ENCODE results near the gene TPPP3.
"Not testable (repeated sequence)": the region's sequence is repeated elsewhere in the genome, so short reads cannot be mapped to it uniquely, and the experiment has no call there.

TPPP3 gene

GRCh38 chr16:67419931-67420330 lies 26.6 kb upstream of the TPPP3 start:
- intact Hi-C loops (cut with micrococcal nuclease): no loop called here
- Mint-ChIP-seq H3K4me1 (ENCODE audit: low read depth) (peaks cover 13% of the 10 kb centered on the region), H3K4me3 (no peak overlapping the region), H3K27me3 (peaks cover 47% of the 10 kb centered on the region), H3K9me3 (no peaks in the 10 kb centered on the region), H3K27ac (no peak overlapping the region), H3K36me3 (ENCODE audit: low read depth) (no peaks in the 10 kb centered on the region)

- H3K4me1 Mint-ChIP-seq (ENCODE audit: low read depth): peaks cover 16% of the 10 kb centered on the region
- no peak overlapping the region for H3K27ac Mint-ChIP-seq
- H3K27me3 Mint-ChIP-seq: peaks cover 42% of the 10 kb centered on the region
- H3K4me3 Mint-ChIP-seq: no peak overlapping the region
- no peaks in the 10 kb centered on the region for H3K9me3 Mint-ChIP-seq
- intact Hi-C loops (cut with micrococcal nuclease): no loop called here
- H3K36me3 Mint-ChIP-seq (ENCODE audit: low read depth): no peaks in the 10 kb centered on the region
Observed at GRCh38 chr16:67419502-67419901, 26.2 kb upstream of the TPPP3 start.

GRCh38 chr16:67417333-67418061 lies 24.2 kb upstream of the TPPP3 start:
- Mint-ChIP-seq H3K9me3 (no peaks in the 10 kb centered on the region), H3K27ac (no peak overlapping the region), H3K36me3 (ENCODE audit: low read depth) (no peaks in the 10 kb centered on the region), H3K4me1 (ENCODE audit: low read depth) (peaks cover 24% of the 10 kb centered on the region), H3K27me3 (peaks cover 47% of the 10 kb centered on the region), H3K4me3 (no peak overlapping the region)
- intact Hi-C loops (cut with micrococcal nuclease): no loop called here

- intact Hi-C loops (cut with micrococcal nuclease): no loop called here
- H3K27me3 Mint-ChIP-seq: peaks cover 47% of the 10 kb centered on the region
- H3K9me3 Mint-ChIP-seq: no peaks in the 10 kb centered on the region
- H3K36me3 Mint-ChIP-seq (ENCODE audit: low read depth): no peaks in the 10 kb centered on the region
- peak within 1 kb of the TSS; percentile 72 for H3K27ac Mint-ChIP-seq
- H3K4me3 Mint-ChIP-seq: peak within 1 kb of the TSS; percentile 75
- peaks cover 24% of the 10 kb centered on the region for H3K4me1 Mint-ChIP-seq (ENCODE audit: low read depth)
Observed at GRCh38 chr16:67415872-67416793, 22.8 kb upstream of the TPPP3 start, which contains the start of gene ZDHHC1. ZDHHC1 (minus strand) TSS chr16:67416477; CDS start chr16:67407775, 8,702 bp downstream.

- H3K27ac Mint-ChIP-seq: peak overlapping the region; percentile 18
- peak overlapping the region; percentile 75 for H3K4me3 Mint-ChIP-seq
- intact Hi-C loops (cut with micrococcal nuclease); H3K36me3 Mint-ChIP-seq (ENCODE audit: low read depth); H3K9me3 Mint-ChIP-seq: not testable (repeated sequence)
- peaks cover 24% of the 10 kb centered on the region for H3K4me1 Mint-ChIP-seq (ENCODE audit: low read depth)
- peaks cover 44% of the 10 kb centered on the region for H3K27me3 Mint-ChIP-seq
Observed at GRCh38 chr16:67415421-67415820, 22.1 kb upstream of the TPPP3 start.

GRCh38 chr16:67413978-67414911 lies 20.9 kb upstream of the TPPP3 start:
- Mint-ChIP-seq H3K27ac (peak overlapping the region; percentile 71), H3K4me3 (no peak overlapping the region), H3K9me3 (no peaks in the 10 kb centered on the region), H3K36me3 (ENCODE audit: low read depth) (no peaks in the 10 kb centered on the region), H3K27me3 (peaks cover 41% of the 10 kb centered on the region), H3K4me1 (ENCODE audit: low read depth) (peaks cover 24% of the 10 kb centered on the region)
- intact Hi-C loops (cut with micrococcal nuclease): loop anchor here (5.0 kb wide), 1 partner anchor 42 kb away; no protein-coding TSS in a partner anchor

GRCh38 chr16:67412294-67412693 lies 19.0 kb upstream of the TPPP3 start:
- Mint-ChIP-seq H3K27ac (no peak overlapping the region), H3K36me3 (ENCODE audit: low read depth) (no peaks in the 10 kb centered on the region), H3K27me3 (peaks cover 32% of the 10 kb centered on the region), H3K4me3 (no peak overlapping the region), H3K9me3 (no peaks in the 10 kb centered on the region), H3K4me1 (ENCODE audit: low read depth) (peaks cover 32% of the 10 kb centered on the region)
- intact Hi-C loops (cut with micrococcal nuclease): loop anchor here (5.0 kb wide), 1 partner anchor 40 kb away; no protein-coding TSS in a partner anchor

- Mint-ChIP-seq H3K36me3 (ENCODE audit: low read depth) (no peaks in the 10 kb centered on the region), H3K4me1 (ENCODE audit: low read depth) (peaks cover 27% of the 10 kb centered on the region), H3K27ac (no peak overlapping the region), H3K4me3 (no peak overlapping the region), H3K9me3 (no peaks in the 10 kb centered on the region), H3K27me3 (peaks cover 23% of the 10 kb centered on the region)
- intact Hi-C loops (cut with micrococcal nuclease): loop anchor here (5.0 kb wide), 1 partner anchor 39 kb away; no protein-coding TSS in a partner anchor
Observed at GRCh38 chr16:67411339-67411738, 18.0 kb upstream of the TPPP3 start.

- H3K27ac Mint-ChIP-seq: no peak overlapping the region
- peaks cover 25% of the 10 kb centered on the region for H3K27me3 Mint-ChIP-seq
- intact Hi-C loops (cut with micrococcal nuclease): loop anchor here (5.0 kb wide), 1 partner anchor 37 kb away; no protein-coding TSS in a partner anchor
- H3K4me3 Mint-ChIP-seq: no peak overlapping the region
- H3K9me3 Mint-ChIP-seq: no peaks in the 10 kb centered on the region
- peaks cover 17% of the 10 kb centered on the region for H3K4me1 Mint-ChIP-seq (ENCODE audit: low read depth)
- H3K36me3 Mint-ChIP-seq (ENCODE audit: low read depth): no peaks in the 10 kb centered on the region
Observed at GRCh38 chr16:67409631-67410030, 16.3 kb upstream of the TPPP3 start.

- Mint-ChIP-seq H3K4me3 (no peak overlapping the region), H3K4me1 (ENCODE audit: low read depth) (peaks cover 8% of the 10 kb centered on the region), H3K9me3 (no peaks in the 10 kb centered on the region), H3K27ac (no peak overlapping the region), H3K36me3 (ENCODE audit: low read depth) (no peaks in the 10 kb centered on the region), H3K27me3 (peaks cover 24% of the 10 kb centered on the region)
- intact Hi-C loops (cut with micrococcal nuclease): no loop called here
Observed at GRCh38 chr16:67407788-67408452, 14.6 kb upstream of the TPPP3 start.

GRCh38 chr16:67407176-67407787 lies 14.0 kb upstream of the TPPP3 start:
- peaks cover 8% of the 10 kb centered on the region for H3K4me1 Mint-ChIP-seq (ENCODE audit: low read depth)
- no peak overlapping the region for H3K4me3 Mint-ChIP-seq
- H3K27me3 Mint-ChIP-seq: peaks cover 22% of the 10 kb centered on the region
- no peaks in the 10 kb centered on the region for H3K9me3 Mint-ChIP-seq
- H3K27ac Mint-ChIP-seq: no peak overlapping the region
- intact Hi-C loops (cut with micrococcal nuclease): no loop called here
- no peaks in the 10 kb centered on the region for H3K36me3 Mint-ChIP-seq (ENCODE audit: low read depth)

GRCh38 chr16:67406111-67406971 lies 13.0 kb upstream of the TPPP3 start:
- Mint-ChIP-seq H3K36me3 (ENCODE audit: low read depth) (no peaks in the 10 kb centered on the region), H3K9me3 (no peaks in the 10 kb centered on the region), H3K27ac (no peak overlapping the region), H3K4me1 (ENCODE audit: low read depth) (peaks cover 8% of the 10 kb centered on the region), H3K4me3 (no peak overlapping the region), H3K27me3 (peaks cover 29% of the 10 kb centered on the region)
- intact Hi-C loops (cut with micrococcal nuclease): no loop called here

All from dendritic cell treated with granulocyte-macrophage colony-stimulating factor and Interleukin-4, amounts not matched to agents 40 ng/mL and 50 ng/mL, for 4 days (primary cell).